LNCAP (cell line): ENCODE data around the gene ZNF423.

Experiments used
- TF ChIP-seq, protein P1 (sequence below): fragments of 450-650 bp; IDR thresholded peaks from 2 replicates; pipeline ENCODE4 v1.5.1; 2017; ENCODE audit warnings: mild to moderate bottlenecking

ZNF423 gene

GRCh38 chr16:49590166-49590871, 265.6 kb downstream of the ZNF423 start:
- TF ChIP-seq, protein P1, sequence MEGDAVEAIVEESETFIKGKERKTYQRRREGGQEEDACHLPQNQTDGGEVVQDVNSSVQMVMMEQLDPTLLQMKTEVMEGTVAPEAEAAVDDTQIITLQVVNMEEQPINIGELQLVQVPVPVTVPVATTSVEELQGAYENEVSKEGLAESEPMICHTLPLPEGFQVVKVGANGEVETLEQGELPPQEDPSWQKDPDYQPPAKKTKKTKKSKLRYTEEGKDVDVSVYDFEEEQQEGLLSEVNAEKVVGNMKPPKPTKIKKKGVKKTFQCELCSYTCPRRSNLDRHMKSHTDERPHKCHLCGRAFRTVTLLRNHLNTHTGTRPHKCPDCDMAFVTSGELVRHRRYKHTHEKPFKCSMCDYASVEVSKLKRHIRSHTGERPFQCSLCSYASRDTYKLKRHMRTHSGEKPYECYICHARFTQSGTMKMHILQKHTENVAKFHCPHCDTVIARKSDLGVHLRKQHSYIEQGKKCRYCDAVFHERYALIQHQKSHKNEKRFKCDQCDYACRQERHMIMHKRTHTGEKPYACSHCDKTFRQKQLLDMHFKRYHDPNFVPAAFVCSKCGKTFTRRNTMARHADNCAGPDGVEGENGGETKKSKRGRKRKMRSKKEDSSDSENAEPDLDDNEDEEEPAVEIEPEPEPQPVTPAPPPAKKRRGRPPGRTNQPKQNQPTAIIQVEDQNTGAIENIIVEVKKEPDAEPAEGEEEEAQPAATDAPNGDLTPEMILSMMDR, result no peak

- TF ChIP-seq, protein P1, result no peak
These were observed 266.3 kb downstream of the ZNF423 start for GRCh38 chr16:49589544-49590031.

DNA sequence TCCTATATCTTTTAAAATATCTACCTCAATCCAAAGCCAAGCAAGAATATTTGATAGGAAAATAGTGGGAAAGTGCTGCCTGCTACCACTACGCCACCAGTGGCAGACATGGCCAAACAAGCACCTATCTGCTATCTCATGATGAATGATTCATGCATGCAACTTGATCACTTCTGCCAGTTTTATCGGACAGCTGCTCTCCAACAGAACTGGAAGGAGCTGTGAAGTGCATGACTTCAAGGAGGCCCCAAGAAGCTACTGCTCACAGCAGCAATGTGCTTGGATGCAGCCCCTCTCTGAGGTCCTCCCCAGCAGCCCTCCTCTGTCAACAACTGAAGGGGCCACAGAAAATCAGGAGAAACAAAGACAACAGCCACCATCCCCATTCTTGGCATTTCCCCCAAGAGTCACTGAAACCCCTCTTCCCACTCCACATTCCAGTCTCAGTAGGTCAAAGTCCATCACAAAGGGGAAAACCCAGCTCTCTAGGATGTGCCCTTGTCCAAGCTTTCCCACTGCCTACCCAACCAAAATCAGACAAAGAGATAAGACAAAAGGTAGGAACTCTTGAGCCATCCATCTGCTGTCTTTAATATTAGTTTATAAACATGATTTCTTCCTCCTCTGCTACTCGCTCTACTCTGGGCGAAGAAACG, 267.1 kb downstream of the ZNF423 start:
- TF ChIP-seq, protein P1, result no peak

GRCh38 chr16:49588026-49588425, 267.9 kb downstream of the ZNF423 start:
- TF ChIP-seq, protein P1, result no peak

DNA sequence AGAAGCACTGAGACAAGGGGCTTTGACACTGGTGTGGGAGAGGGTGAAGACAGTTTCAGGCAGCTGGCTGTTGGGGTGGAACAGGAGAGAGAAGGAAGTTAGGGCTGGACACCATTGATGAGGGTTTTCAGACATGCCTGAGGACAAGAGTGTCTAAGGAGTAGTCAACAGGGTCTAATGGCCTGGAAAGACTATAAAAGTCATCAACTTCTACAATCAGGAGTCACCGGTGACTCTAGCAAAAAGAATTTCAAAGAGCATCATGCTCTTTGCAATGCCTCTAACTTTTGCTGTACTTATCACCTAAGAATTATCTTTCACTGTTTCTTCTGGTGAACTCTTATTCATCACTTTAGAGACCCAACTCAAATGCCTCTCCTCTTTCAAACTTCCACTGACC, 268.4 kb downstream of the ZNF423 start:
- TF ChIP-seq, protein P1, result no peak

- TF ChIP-seq, protein P1, result no peak
These were observed 269.2 kb downstream of the ZNF423 start for GRCh38 chr16:49586466-49587450.

DNA sequence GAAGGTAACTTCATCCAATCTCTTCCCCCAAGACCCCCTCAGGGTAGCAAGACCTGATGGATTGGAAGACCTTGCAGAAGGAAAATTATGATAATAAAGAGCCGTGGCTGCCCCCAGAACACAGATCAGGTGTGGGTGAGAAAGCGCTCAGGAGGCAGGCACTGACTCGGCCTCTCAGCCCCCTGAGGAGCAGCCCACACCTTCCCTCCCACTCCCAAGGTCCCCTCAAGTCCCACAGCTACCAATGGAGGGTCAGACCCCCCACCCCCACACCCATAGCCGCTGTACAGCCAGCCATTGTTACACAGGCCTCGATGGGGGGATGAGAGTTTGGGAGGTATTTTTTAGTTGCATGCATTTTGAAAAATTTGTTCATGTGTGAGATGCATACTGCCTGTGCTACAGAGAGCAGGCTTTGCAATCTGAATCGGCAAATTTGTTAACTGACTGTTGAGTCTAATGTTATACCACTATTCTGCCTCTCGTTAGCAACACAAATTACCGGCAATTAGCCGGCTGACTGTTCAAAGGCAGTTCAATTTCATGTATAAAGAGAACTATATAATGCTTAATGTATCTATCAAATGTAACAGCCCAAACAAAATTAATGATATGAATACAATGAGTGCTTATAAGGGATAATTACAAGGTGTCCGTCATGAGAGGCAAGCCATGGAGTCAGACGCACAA, 270.6 kb downstream of the ZNF423 start:
- TF ChIP-seq, protein P1, result no peak
